Caco-2 (cell line): Measurements from ENCODE around the gene ST3GAL2. TPM values are rescaled to one million over a fixed set of nuclear protein-coding genes. Genes with fewer than 3 reads are reported as not detected.
A peak's percentile ranks its signal among the peaks of the same experiment; 100 is the strongest.

Experiments used
- BruUV-seq: library from RNA; stranded (reverse); fragments of 400-500 nt; replicated peaks from 2 replicates; lab custom pipeline; 2021; lab: Mats Ljungman, UMichigan
- CTCF ChIA-PET: fragments of 300-600 bp; sonication (Branson Sonifier 250); formaldehyde crosslinking; loops from one replicate; lab custom pipeline; 2022; ENCODE audit warnings: antibody characterized with exemption; lab: Charles Lee
- POLR2A ChIA-PET: fragments of 300-600 bp; sonication (Branson Sonifier 250); formaldehyde crosslinking; loops from one replicate; lab custom pipeline; 2022; ENCODE audit warnings: antibody characterized with exemption; lab: Charles Lee
- DNase-seq, 2 experiments: peaks; one replicate each; pipeline versions ENCODE4 v3.0.0 to v3.0.0-alpha.2; 2020 to 2022
- H3K27me3 ChIP-seq: replicated peaks from 2 replicates; pipeline ENCODE4 v1.6.0; 2011; ENCODE audit warnings: low read length; ENCODE audit not compliant: control insufficient read depth, insufficient read depth
- H3K36me3 ChIP-seq: 2 replicates; pipeline ENCODE4 v1.5.1; 2011; ENCODE audit warnings: low read length; ENCODE audit not compliant: control insufficient read depth, insufficient read depth
- H3K4me1 ChIP-seq: fragments of 250-450 bp; sonication (Bioruptor Pico); 2 replicates; pipeline ENCODE4 v1.5.1; 2020; ENCODE audit warnings: mild to moderate bottlenecking
- H3K4me3 ChIP-seq: 2 replicates; pipeline ENCODE4 v1.5.1; 2011; ENCODE audit warnings: low read depth, mild to moderate bottlenecking, control low read depth, low read length
- H3K9me3 ChIP-seq: fragments of 250-450 bp; sonication (Bioruptor Pico); 2 replicates; pipeline ENCODE4 v1.5.1; 2020; ENCODE audit warnings: mild to moderate bottlenecking, moderate library complexity
- H3K27ac Mint-ChIP-seq: one replicate; pipeline ENCODE4 v1.8.0; 2022; ENCODE audit warnings: mixed read lengths; ENCODE audit not compliant: unreplicated experiment
- H3K27me3 Mint-ChIP-seq: one replicate; pipeline ENCODE4 v1.8.0; 2022; ENCODE audit warnings: mixed read lengths; ENCODE audit not compliant: insufficient read depth, unreplicated experiment
- H3K36me3 Mint-ChIP-seq: one replicate; pipeline ENCODE4 v1.8.0; 2022; ENCODE audit warnings: mild to moderate bottlenecking, mixed read lengths; ENCODE audit not compliant: insufficient read depth, unreplicated experiment
- H3K4me1 Mint-ChIP-seq: one replicate; pipeline ENCODE4 v1.8.0; 2022; ENCODE audit warnings: low read depth, mixed read lengths; ENCODE audit not compliant: unreplicated experiment
- H3K4me3 Mint-ChIP-seq: one replicate; pipeline ENCODE4 v1.8.0; 2022; ENCODE audit warnings: mild to moderate bottlenecking, moderate library complexity, mixed read lengths; ENCODE audit not compliant: unreplicated experiment
- H3K9me3 Mint-ChIP-seq: one replicate; pipeline ENCODE4 v1.8.0; 2022; ENCODE audit warnings: mixed read lengths; ENCODE audit not compliant: unreplicated experiment
- intact Hi-C: fragments of 100-400 bp; cut with micrococcal nuclease; formaldehyde crosslinking; loops from one replicate; pipeline ENCODE4 v1.10.0; 2022; ENCODE audit not compliant: unreplicated experiment
- total RNA-seq: library from RNA; stranded (reverse); gene quantifications from 2 replicates; pipeline ENCODE4 v1.2.3, GENCODE V29; 2022
- TF ChIP-seq, protein P1 (sequence below), 2 experiments: fragments of 200-600 bp in 1 of 2; IDR thresholded peaks; 1 replicate in 1 of 2; 2 replicates in 1 of 2; pipeline versions ENCODE4 v1.5.1 to v1.8.0; 2011 to 2022; ENCODE audit warnings: antibody characterized with exemption in 1 of 2, control low read depth in 1 of 2, inconsistent platforms in 1 of 2, low read depth in 1 of 2, low read length in 1 of 2, mild to moderate bottlenecking in 1 of 2, moderate library complexity in 1 of 2; ENCODE audit not compliant: insufficient read depth in 1 of 2, severe bottlenecking in 1 of 2, unreplicated experiment in 1 of 2

ST3GAL2 gene
- total RNA-seq, 1 experiment from 2014 or later, result 31.1 TPM

DNA sequence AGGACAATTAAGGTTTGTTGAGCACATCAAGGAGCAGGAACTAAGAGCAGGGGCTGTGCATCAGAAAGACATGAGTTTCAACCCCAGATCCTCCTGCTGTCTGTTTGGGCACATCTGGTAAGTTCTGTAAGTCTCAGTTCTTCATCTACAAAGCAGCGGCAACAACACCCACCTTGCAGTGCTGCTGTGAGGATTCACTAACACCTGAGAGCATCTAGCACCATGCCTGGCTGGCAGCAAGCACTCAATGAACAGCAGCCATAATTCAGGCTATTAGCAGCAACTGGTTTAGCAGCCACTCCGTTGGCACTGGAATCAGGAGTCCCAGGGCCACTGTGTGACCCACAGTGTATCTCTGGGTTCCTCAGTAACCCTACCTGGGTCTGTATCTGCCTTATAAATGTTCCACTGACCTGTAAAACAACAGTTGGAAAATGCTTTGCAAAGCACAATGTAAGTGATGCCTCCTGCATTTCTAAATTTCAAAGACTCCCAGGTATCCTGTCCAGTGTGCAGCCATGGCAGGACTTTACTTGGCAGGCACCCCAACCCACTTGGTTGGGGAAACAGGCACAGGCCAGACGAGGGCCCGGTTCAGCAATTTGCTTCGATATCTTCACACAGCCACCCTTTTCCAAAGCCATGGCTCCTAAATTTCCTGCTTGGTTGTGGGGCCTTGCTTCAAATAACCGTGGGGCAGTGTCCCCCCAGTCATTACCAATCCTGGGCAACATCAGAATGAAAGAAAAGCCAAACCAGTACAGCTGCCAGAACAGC is 4.2 kb downstream of the ST3GAL2 start:
- TF ChIP-seq, protein P1, sequence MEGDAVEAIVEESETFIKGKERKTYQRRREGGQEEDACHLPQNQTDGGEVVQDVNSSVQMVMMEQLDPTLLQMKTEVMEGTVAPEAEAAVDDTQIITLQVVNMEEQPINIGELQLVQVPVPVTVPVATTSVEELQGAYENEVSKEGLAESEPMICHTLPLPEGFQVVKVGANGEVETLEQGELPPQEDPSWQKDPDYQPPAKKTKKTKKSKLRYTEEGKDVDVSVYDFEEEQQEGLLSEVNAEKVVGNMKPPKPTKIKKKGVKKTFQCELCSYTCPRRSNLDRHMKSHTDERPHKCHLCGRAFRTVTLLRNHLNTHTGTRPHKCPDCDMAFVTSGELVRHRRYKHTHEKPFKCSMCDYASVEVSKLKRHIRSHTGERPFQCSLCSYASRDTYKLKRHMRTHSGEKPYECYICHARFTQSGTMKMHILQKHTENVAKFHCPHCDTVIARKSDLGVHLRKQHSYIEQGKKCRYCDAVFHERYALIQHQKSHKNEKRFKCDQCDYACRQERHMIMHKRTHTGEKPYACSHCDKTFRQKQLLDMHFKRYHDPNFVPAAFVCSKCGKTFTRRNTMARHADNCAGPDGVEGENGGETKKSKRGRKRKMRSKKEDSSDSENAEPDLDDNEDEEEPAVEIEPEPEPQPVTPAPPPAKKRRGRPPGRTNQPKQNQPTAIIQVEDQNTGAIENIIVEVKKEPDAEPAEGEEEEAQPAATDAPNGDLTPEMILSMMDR (IDR thresholded peaks at IDR 0.05; ENCODE audit: insufficient read depth in 1 of 2, low read depth in 1 of 2, low read length in 1 of 2, severe bottlenecking in 1 of 2, unreplicated experiment in 1 of 2), result no peak
- Histone ChIP-seq H3K27me3 (no peaks in the 10 kb centered on the region), H3K4me3 (no peak overlapping the region), H3K4me1 (peaks cover 45% of the 10 kb centered on the region), H3K9me3 (no peaks in the 10 kb centered on the region), H3K36me3 (no peaks in the 10 kb centered on the region; the same call in none of the 2 replicates)
- ChIA-PET POLR2A (no interaction called here), CTCF (no interaction called here)
- Mint-ChIP-seq H3K36me3 (peaks cover 8% of the 10 kb centered on the region), H3K9me3 (no peaks in the 10 kb centered on the region), H3K4me1 (peaks cover 49% of the 10 kb centered on the region), H3K27ac (no peak overlapping the region), H3K4me3 (no peak overlapping the region), H3K27me3 (no peaks in the 10 kb centered on the region)
- no peak for DNase-seq
- intact Hi-C loops, result no loop called here
- no TSS peak for BruUV-seq

DNA sequence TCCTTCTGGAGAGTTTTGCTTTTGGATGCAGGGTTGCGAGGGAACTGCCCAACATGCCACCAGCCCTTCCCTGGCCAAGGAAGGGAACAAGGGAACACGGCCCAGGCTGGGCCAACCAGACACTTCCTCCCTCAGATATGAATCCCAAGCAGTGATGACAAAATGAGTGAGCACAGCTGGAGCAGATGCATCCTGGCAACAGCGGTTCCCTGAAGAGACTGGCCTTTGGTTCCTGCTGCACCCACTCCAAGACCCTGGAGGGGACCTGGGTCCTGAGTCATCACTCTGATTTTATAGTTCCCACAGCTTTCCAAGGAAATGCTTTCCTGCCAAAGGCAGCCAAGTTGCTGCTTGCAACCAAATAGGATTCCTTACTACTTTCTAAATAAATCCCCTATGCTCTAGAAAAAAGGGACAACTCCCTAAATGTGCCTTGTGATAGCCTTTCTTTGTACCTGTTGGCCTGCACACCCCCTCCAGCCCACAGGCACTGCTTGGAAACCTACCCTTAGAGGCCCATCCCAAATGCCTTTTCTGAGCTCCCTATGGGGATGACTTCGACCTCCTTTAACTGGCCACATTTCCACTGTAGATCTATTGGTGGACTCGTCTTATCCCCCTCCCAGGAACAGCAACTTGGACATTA is 5.3 kb downstream of the ST3GAL2 start:
- H3K27me3 Mint-ChIP-seq, result no peaks in the 10 kb centered on the region
- no peaks in the 10 kb centered on the region for H3K9me3 Mint-ChIP-seq
- peaks cover 55% of the 10 kb centered on the region for H3K4me1 Mint-ChIP-seq
- ChIA-PET POLR2A (no interaction called here), CTCF (interaction anchor here (1.1 to 1.6 kb wide), 2 partner anchors 20 to 52 kb away, joined by 3 to 5 read pairs; no protein-coding TSS in a partner anchor)
- Histone ChIP-seq H3K9me3 (no peaks in the 10 kb centered on the region), H3K27me3 (no peaks in the 10 kb centered on the region), H3K4me1 (peaks cover 56% of the 10 kb centered on the region), H3K4me3 (no peak overlapping the region), H3K36me3 (no peaks in the 10 kb centered on the region; the same call in none of the 2 replicates)
- DNase-seq, result no peak
- TF ChIP-seq, protein P1 (IDR thresholded peaks at IDR 0.05; ENCODE audit: insufficient read depth in 1 of 2, low read depth in 1 of 2, low read length in 1 of 2, severe bottlenecking in 1 of 2, unreplicated experiment in 1 of 2), result no peak
- peaks cover 12% of the 10 kb centered on the region for H3K36me3 Mint-ChIP-seq
- no peak overlapping the region for H3K4me3 Mint-ChIP-seq
- no TSS peak for BruUV-seq
- intact Hi-C loops, result no loop called here
- H3K27ac Mint-ChIP-seq, result peak overlapping the region; percentile 45

DNA sequence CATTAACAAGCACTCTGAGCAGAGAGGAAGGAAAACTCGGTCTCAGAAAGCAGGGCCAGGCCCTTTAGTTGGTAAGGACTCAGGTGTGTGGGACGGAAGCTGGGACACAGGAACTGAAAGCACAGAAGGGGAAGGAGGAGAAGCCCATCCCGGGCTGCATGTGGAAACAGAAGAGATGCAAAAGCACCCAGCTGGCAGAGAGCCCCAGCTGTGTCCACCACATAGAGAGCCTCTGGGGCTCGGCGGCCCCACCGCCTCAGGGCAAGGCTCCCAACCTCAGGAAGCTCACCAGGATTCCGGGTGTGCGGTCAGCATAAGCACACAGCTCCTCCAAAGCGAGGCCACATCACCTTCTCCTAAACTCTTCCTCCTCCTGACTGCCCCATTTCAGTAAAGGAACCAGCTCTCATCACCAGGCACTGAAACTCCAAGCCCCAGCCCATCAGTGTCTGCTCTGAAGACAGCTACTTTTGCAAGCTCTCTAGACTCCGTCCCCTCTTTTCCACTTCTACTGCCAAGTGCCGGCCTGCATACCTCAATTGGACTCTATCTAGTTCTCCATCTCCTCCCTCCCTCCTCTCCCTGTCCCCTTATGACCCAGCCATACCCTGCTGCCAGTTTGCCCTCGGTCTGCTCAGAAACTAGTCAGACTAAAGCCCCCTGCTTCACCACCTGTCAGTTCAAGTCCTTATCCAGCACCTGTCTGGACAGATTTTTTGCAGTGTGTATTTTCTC is 6.0 kb downstream of the ST3GAL2 start:
- ChIA-PET CTCF (interaction anchor here (0.6 to 1.6 kb wide), 3 partner anchors 19 to 220 kb away, joined by 3 to 5 read pairs (median 5); no protein-coding TSS in a partner anchor), POLR2A (interaction anchor here (0.8 kb wide), 1 partner anchor 11 kb away, joined by 3 read pairs; no protein-coding TSS in a partner anchor)
- TF ChIP-seq, protein P1 (IDR thresholded peaks at IDR 0.05; ENCODE audit: insufficient read depth in 1 of 2, low read depth in 1 of 2, low read length in 1 of 2, severe bottlenecking in 1 of 2, unreplicated experiment in 1 of 2), result no peak
- peak overlapping the region; percentile 12 for H3K27ac Mint-ChIP-seq
- Histone ChIP-seq H3K27me3 (no peaks in the 10 kb centered on the region), H3K9me3 (no peaks in the 10 kb centered on the region), H3K4me1 (peaks cover 54% of the 10 kb centered on the region), H3K4me3 (no peak overlapping the region), H3K36me3 (no peaks in the 10 kb centered on the region; the same call in none of the 2 replicates)
- no peaks in the 10 kb centered on the region for H3K9me3 Mint-ChIP-seq
- DNase-seq, result no peak
- H3K36me3 Mint-ChIP-seq, result peaks cover 18% of the 10 kb centered on the region
- no peak overlapping the region for H3K4me3 Mint-ChIP-seq
- H3K4me1 Mint-ChIP-seq, result peaks cover 57% of the 10 kb centered on the region
- BruUV-seq, result no TSS peak
- intact Hi-C loops, result no loop called here
- no peaks in the 10 kb centered on the region for H3K27me3 Mint-ChIP-seq
